ENCODE data around the gene NKTR. TPM values are rescaled to one million over a fixed set of nuclear protein-coding genes. Genes with fewer than 3 reads are reported as not detected.

NKTR gene
- total RNA-seq, 1 donor from 2014 or later = 50.0 TPM

- DNase-seq (ENCODE audit: low spot score) = no peak
- H3K9me3 Mint-ChIP-seq (ENCODE audit: low read depth) = no peaks in the 10 kb centered on the region
- no peak for TF ChIP-seq CTCF (IDR thresholded peaks at IDR 0.05)
- no peak overlapping the region for H3K27ac Mint-ChIP-seq (ENCODE audit: unreplicated experiment)
- peaks cover 2% of the 10 kb centered on the region for H3K36me3 Mint-ChIP-seq (ENCODE audit: low read depth)
- H3K4me3 Mint-ChIP-seq (ENCODE audit: unreplicated experiment) = no peak overlapping the region
- H3K27me3 Mint-ChIP-seq (ENCODE audit: low read depth) = no peaks in the 10 kb centered on the region
- H3K4me1 Mint-ChIP-seq (ENCODE audit: low read depth) = peaks cover 20% of the 10 kb centered on the region
Measured at GRCh38 chr3:42588625-42589024, 11.9 kb upstream of the NKTR start.

DNA sequence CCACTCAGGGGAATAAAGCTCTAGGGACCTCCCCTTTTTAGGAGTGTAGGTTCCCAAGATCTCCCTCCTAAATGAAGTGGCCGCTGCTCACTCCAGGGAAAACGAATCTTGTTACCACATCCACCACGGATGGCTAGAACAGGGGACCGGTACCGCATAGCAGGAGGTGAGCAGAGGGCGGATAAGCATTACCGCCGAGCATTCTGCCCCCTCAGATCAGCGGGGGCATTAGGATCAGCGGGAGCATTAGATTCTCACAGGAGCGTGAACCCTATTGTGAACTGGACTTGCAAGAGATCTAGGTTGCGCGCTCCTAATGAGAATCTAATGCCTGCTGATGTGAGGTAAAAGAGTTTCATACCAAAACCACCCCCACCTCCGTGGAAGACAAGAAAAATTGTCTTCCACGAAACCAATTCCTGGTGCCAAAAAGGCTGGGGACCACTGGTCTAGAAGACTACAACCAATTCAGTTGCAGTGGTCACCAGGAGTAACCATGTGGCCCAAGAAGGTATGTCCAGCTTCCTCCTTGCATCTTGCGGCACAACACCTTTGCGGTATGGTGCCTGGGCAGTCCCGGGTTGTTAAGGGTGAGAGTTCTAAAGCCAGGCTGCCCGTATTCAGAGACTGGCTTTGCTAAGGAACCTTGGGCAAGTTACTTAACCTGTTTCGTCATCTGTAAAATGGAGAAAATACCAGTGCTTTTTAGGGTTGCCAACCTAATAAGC, 10.9 kb upstream of the NKTR start:
- TF ChIP-seq CTCF (IDR thresholded peaks at IDR 0.05) = no peak
- peaks cover 25% of the 10 kb centered on the region for H3K4me1 Mint-ChIP-seq (ENCODE audit: low read depth)

GRCh38 chr3:42590989-42591756, 9.3 kb upstream of the NKTR start:
- TF ChIP-seq CTCF (IDR thresholded peaks at IDR 0.05) = no peak
- no peaks in the 10 kb centered on the region for H3K9me3 Mint-ChIP-seq (ENCODE audit: low read depth)
- DNase-seq (ENCODE audit: low spot score) = no peak
- peak overlapping the region; percentile 87 for H3K4me3 Mint-ChIP-seq (ENCODE audit: unreplicated experiment)
- H3K27ac Mint-ChIP-seq (ENCODE audit: unreplicated experiment) = peak overlapping the region; percentile 96
- peaks cover 25% of the 10 kb centered on the region for H3K4me1 Mint-ChIP-seq (ENCODE audit: low read depth)
- peaks cover 6% of the 10 kb centered on the region for H3K36me3 Mint-ChIP-seq (ENCODE audit: low read depth)
- H3K27me3 Mint-ChIP-seq (ENCODE audit: low read depth) = no peaks in the 10 kb centered on the region

More for the DNA sequence above, 10.9 kb upstream of the NKTR start:
- no peak for DNase-seq (ENCODE audit: low spot score)
- Mint-ChIP-seq H3K27me3 (ENCODE audit: low read depth) (no peaks in the 10 kb centered on the region), H3K4me3 (ENCODE audit: unreplicated experiment) (peak overlapping the region; percentile 87), H3K9me3 (ENCODE audit: low read depth) (no peaks in the 10 kb centered on the region), H3K27ac (ENCODE audit: unreplicated experiment) (no peak overlapping the region), H3K36me3 (ENCODE audit: low read depth) (peaks cover 6% of the 10 kb centered on the region)

GRCh38 chr3:42591811-42592210, 8.7 kb upstream of the NKTR start:
- H3K27ac Mint-ChIP-seq (ENCODE audit: unreplicated experiment) = peak overlapping the region; percentile 96
- TF ChIP-seq CTCF (IDR thresholded peaks at IDR 0.05) = no peak
- peaks cover 25% of the 10 kb centered on the region for H3K4me1 Mint-ChIP-seq (ENCODE audit: low read depth)
- no peaks in the 10 kb centered on the region for H3K27me3 Mint-ChIP-seq (ENCODE audit: low read depth)
- peaks cover 6% of the 10 kb centered on the region for H3K36me3 Mint-ChIP-seq (ENCODE audit: low read depth)
- no peaks in the 10 kb centered on the region for H3K9me3 Mint-ChIP-seq (ENCODE audit: low read depth)
- no peak for DNase-seq (ENCODE audit: low spot score)
- peak overlapping the region; percentile 87 for H3K4me3 Mint-ChIP-seq (ENCODE audit: unreplicated experiment)

DNA sequence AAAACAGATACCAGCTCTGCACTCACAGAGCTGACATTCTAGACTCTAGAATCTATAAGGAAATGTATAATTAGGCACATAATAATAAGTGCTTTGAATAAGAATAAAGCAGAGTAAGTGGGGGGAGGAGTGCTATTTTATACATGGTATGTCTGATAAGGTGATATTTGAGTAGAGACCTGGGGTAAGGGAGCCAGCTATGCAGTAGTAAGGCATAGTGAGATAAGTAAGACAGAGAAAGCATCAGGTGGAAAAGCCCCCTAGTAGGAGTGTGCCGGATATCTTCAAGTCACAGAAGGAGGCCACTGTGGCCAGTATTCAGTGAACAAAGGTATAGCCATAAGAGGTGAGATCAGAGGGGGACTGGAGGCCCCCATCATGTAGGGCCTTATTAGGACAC, 6.9 kb upstream of the NKTR start:
- DNase-seq (ENCODE audit: low spot score) = no peak
- H3K27ac Mint-ChIP-seq (ENCODE audit: unreplicated experiment) = no peak overlapping the region
- H3K36me3 Mint-ChIP-seq (ENCODE audit: low read depth) = peaks cover 6% of the 10 kb centered on the region
- peaks cover 28% of the 10 kb centered on the region for H3K4me1 Mint-ChIP-seq (ENCODE audit: low read depth)
- H3K4me3 Mint-ChIP-seq (ENCODE audit: unreplicated experiment) = no peak overlapping the region
- H3K9me3 Mint-ChIP-seq (ENCODE audit: low read depth) = no peaks in the 10 kb centered on the region
- H3K27me3 Mint-ChIP-seq (ENCODE audit: low read depth) = no peaks in the 10 kb centered on the region
- no peak for TF ChIP-seq CTCF (IDR thresholded peaks at IDR 0.05)
